ENCODE measurements around the gene DSCAML1. TPM values are rescaled to one million over a fixed set of nuclear protein-coding genes. Genes with fewer than 3 reads are reported as not detected.

Gene DSCAML1
- total and polyA plus RNA-seq, 2 donors = 1.4 to 2.0 TPM

GRCh38 chr11:117519590-117519989 is 277.4 kb downstream of the DSCAML1 start:
- Histone ChIP-seq H3K4me3 (ENCODE audit: low read depth, low read length) (no peak overlapping the region), H3K27ac (ENCODE audit: low read depth) (no peak overlapping the region), H3K4me1 (ENCODE audit: insufficient read depth) (no peaks in the 10 kb centered on the region), H3K36me3 (ENCODE audit: insufficient read depth) (no peaks in the 10 kb centered on the region)
- no peak for DNase-seq (ENCODE audit: extremely low spot score)
- 72% methylated on average over 4 of the region's 4 CpGs for WGBS

DNA sequence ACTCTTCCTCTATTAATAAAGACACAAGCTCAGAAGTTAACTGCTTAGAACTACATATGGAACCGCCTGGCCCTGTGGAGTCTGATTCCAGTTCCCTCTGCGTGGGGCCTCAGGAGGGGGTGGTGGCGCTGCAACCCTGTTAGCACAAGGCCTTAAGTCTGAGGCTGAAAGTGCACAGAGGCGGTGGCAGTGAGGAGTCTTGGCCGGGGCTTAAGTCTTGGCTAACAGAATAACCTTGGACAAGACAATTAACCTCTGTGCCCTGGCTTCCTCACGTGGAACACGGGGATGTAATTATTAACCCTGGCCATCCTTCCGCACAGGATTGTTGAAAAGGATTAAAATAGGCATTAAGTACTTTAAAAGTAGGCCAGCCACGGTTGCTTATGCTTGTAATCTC is 277.8 kb downstream of the DSCAML1 start:
- Histone ChIP-seq H3K4me1 (ENCODE audit: insufficient read depth) (no peaks in the 10 kb centered on the region), H3K4me3 (ENCODE audit: low read depth, low read length) (no peak overlapping the region), H3K36me3 (ENCODE audit: insufficient read depth) (no peaks in the 10 kb centered on the region), H3K27ac (ENCODE audit: low read depth) (no peak overlapping the region)
- 64% methylated on average over 9 of the region's 9 CpGs for WGBS
- no peak for DNase-seq (ENCODE audit: extremely low spot score)

- 97% methylated on average over 30 of the region's 30 CpGs for WGBS
- H3K4me1 ChIP-seq (ENCODE audit: insufficient read depth) = no peaks in the 10 kb centered on the region
Measured at GRCh38 chr11:117518455-117518854, 278.6 kb downstream of the DSCAML1 start.

GRCh38 chr11:117517097-117517496 is 279.9 kb downstream of the DSCAML1 start:
- Histone ChIP-seq H3K4me1 (ENCODE audit: insufficient read depth) (no peaks in the 10 kb centered on the region), H3K36me3 (ENCODE audit: insufficient read depth) (no peaks in the 10 kb centered on the region), H3K4me3 (ENCODE audit: low read depth, low read length) (no peak overlapping the region), H3K27ac (ENCODE audit: low read depth) (no peak overlapping the region)
- 86% methylated on average over 4 of the region's 4 CpGs for WGBS
- DNase-seq (ENCODE audit: extremely low spot score) = no peak

More at GRCh38 chr11:117518455-117518854, 278.6 kb downstream of the DSCAML1 start:
- no peak for DNase-seq (ENCODE audit: extremely low spot score)
- no peaks in the 10 kb centered on the region for H3K36me3 ChIP-seq (ENCODE audit: insufficient read depth)
- H3K27ac ChIP-seq (ENCODE audit: low read depth) = no peak overlapping the region
- no peak overlapping the region for H3K4me3 ChIP-seq (ENCODE audit: low read depth, low read length)

DNA sequence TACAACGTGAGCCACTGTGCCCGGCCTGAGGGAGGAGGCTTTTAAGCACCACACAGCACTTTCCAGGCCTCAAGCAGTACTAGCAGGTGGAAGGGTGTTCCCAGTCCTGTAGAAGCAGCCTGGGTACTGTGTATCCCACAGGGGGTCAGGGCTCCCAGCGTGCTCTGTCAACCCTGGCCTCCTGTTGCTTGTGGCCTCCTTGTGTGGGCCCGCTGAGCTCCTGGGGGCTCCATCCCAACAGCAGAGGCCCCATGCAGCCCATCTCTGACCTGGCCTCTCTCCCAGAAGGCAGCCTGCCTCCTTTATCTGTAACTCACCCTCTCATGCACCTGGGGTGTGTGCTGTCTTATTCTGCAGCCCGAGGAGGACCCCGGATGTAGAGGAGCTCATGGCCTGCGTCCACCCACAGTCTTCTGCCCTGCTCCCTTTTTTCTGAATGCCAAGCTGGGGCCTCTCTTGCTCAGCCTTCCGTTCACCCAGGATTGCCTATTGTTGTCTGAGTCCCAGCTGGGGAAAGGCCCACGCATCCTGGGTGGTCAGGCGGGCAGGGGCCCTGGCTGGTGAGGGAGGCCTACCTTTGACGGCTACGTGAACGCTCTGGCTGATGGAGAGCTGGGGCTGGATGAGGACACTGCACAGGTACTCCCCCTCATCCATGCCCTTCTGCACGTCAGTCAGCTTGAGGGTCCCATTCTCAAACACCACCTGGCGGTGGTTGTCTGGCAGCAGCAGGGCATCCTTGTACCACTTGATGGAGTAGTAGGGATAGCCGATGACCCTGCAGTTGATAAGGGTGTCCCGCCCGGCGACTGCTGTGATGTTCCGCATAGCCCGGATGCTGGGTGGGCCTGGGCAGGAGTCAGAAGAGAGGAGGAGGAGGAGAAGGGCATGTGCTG is 280.9 kb downstream of the DSCAML1 start:
- Histone ChIP-seq H3K4me3 (ENCODE audit: low read depth, low read length) (no peak overlapping the region), H3K4me1 (ENCODE audit: insufficient read depth) (no peaks in the 10 kb centered on the region), H3K36me3 (ENCODE audit: insufficient read depth) (no peaks in the 10 kb centered on the region), H3K27ac (ENCODE audit: low read depth) (no peak overlapping the region)
- no peak for DNase-seq (ENCODE audit: extremely low spot score)
- WGBS = 92% methylated on average over 21 of the region's 21 CpGs

DNA sequence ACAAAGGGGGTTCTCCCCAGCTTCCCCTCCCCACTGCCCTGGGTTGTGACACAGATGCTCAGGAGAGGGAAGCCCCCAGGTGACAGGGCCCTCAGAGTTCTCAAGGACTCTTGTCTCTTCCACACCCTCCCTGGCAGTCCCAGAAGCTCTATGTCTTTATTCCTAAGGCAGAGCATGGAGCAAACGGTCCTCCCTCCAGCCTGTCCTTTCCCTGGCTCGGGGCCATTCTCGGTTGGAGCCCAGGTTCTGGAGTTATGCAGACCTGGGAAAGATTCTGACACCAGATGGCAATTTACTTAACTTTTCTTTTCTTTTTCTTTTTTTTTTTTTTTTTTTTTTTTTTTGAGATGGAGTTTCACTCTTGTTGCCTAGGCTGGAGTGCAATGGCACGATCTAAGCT is 282.8 kb downstream of the DSCAML1 start:
- no peak overlapping the region for H3K27ac ChIP-seq (ENCODE audit: low read depth)
- H3K4me3 ChIP-seq (ENCODE audit: low read depth, low read length) = no peak overlapping the region
- no peaks in the 10 kb centered on the region for H3K4me1 ChIP-seq (ENCODE audit: insufficient read depth)
- no peaks in the 10 kb centered on the region for H3K36me3 ChIP-seq (ENCODE audit: insufficient read depth)
- 83% methylated on average over 4 of the region's 4 CpGs for WGBS
- DNase-seq (ENCODE audit: extremely low spot score) = no peak

GRCh38 chr11:117513666-117514065 is 283.4 kb downstream of the DSCAML1 start:
- WGBS = 69% methylated on average over 5 of the region's 5 CpGs
- no peak for DNase-seq (ENCODE audit: extremely low spot score)
- Histone ChIP-seq H3K27ac (ENCODE audit: low read depth) (no peak overlapping the region), H3K4me1 (ENCODE audit: insufficient read depth) (no peaks in the 10 kb centered on the region), H3K36me3 (ENCODE audit: insufficient read depth) (no peaks in the 10 kb centered on the region), H3K4me3 (ENCODE audit: low read depth, low read length) (no peak overlapping the region)

DNA sequence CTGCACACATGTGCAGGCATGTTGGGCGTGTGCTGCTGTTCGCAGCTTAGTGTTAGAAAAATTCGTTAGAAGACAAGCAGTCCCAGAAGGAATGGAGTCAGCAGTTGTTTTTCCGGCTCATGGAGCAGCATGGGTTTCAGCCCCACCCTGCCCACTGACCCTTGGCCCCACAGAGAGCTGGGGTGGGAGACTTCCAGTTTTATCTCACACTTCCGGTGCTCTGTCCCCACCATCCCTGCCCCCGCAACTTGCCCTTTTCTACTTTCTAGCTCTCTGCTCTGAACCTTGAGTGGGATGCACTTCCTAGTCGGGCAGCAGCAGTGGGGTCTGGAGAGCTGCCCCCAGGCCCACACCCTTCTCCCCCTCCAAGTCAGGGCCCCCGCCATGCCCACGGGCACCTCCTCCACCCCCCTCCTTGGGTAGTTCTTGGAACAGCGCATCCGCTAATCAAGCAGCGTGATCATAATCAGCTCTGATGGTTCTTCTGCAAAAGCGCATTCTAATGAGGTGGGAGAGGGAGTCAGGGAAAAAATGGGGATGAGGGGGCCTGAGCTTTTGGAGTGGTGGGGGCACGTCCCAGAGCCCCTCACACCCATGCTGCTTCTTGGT is 285.0 kb downstream of the DSCAML1 start:
- WGBS = 59% methylated on average over 14 of the region's 14 CpGs

GRCh38 chr11:117511483-117511930 is 285.5 kb downstream of the DSCAML1 start:
- Histone ChIP-seq H3K4me1 (ENCODE audit: insufficient read depth) (no peaks in the 10 kb centered on the region), H3K27ac (ENCODE audit: low read depth) (no peak overlapping the region), H3K4me3 (ENCODE audit: low read depth, low read length) (no peak overlapping the region), H3K36me3 (ENCODE audit: insufficient read depth) (no peaks in the 10 kb centered on the region)
- no peak for DNase-seq (ENCODE audit: extremely low spot score)
- WGBS = 73% methylated on average over 8 of the region's 8 CpGs

More for the DNA sequence above, 285.0 kb downstream of the DSCAML1 start:
- Histone ChIP-seq H3K4me1 (ENCODE audit: insufficient read depth) (no peaks in the 10 kb centered on the region), H3K27ac (ENCODE audit: low read depth) (no peak overlapping the region), H3K4me3 (ENCODE audit: low read depth, low read length) (no peak overlapping the region), H3K36me3 (ENCODE audit: insufficient read depth) (no peaks in the 10 kb centered on the region)
- DNase-seq (ENCODE audit: extremely low spot score) = no peak

- no peaks in the 10 kb centered on the region for H3K36me3 ChIP-seq (ENCODE audit: insufficient read depth)
- H3K4me3 ChIP-seq (ENCODE audit: low read depth, low read length) = no peak overlapping the region
- WGBS = 78% methylated on average over 3 of the region's 3 CpGs
- no peaks in the 10 kb centered on the region for H3K4me1 ChIP-seq (ENCODE audit: insufficient read depth)
- H3K27ac ChIP-seq (ENCODE audit: low read depth) = no peak overlapping the region
- no peak for DNase-seq (ENCODE audit: extremely low spot score)
Measured at GRCh38 chr11:117510646-117511045, 286.4 kb downstream of the DSCAML1 start.

DNA sequence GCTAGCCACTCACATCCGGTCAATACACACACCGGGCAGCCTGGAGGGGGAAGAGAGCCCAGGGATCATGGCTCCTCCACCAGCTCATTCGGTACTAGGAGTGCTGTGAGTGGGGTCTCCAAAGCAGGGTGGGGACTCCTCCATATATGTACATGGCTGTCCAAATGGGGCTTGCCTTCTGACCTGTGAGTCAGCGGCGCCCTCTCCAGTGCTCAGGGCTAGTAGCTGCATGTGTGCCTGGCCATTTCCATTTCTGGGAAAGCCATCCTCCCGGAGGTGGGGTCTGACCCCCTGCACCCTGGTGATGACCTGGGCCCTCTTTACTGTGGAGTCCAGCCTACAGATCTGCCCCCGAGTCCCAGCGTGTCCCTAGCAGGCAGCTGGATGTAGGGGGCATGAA is 287.5 kb downstream of the DSCAML1 start:
- Histone ChIP-seq H3K36me3 (ENCODE audit: insufficient read depth) (no peaks in the 10 kb centered on the region), H3K27ac (ENCODE audit: low read depth) (no peak overlapping the region), H3K4me1 (ENCODE audit: insufficient read depth) (no peaks in the 10 kb centered on the region), H3K4me3 (ENCODE audit: low read depth, low read length) (no peak overlapping the region)
- no peak for DNase-seq (ENCODE audit: extremely low spot score)
- 90% methylated on average over 8 of the region's 8 CpGs for WGBS

GRCh38 chr11:117506971-117507370 is 290.0 kb downstream of the DSCAML1 start:
- no peak overlapping the region for H3K27ac ChIP-seq (ENCODE audit: low read depth)
- WGBS = 85% methylated on average over 6 of the region's 6 CpGs
- no peaks in the 10 kb centered on the region for H3K4me1 ChIP-seq (ENCODE audit: insufficient read depth)
- H3K4me3 ChIP-seq (ENCODE audit: low read depth, low read length) = no peak overlapping the region
- no peak for DNase-seq (ENCODE audit: extremely low spot score)
- H3K36me3 ChIP-seq (ENCODE audit: insufficient read depth) = no peaks in the 10 kb centered on the region

- H3K36me3 ChIP-seq (ENCODE audit: insufficient read depth) = no peaks in the 10 kb centered on the region
- no peak overlapping the region for H3K4me3 ChIP-seq (ENCODE audit: low read depth, low read length)
- no peaks in the 10 kb centered on the region for H3K4me1 ChIP-seq (ENCODE audit: insufficient read depth)
- 92% methylated on average over 27 of the region's 27 CpGs for WGBS
- no peak for DNase-seq (ENCODE audit: extremely low spot score)
- no peak overlapping the region for H3K27ac ChIP-seq (ENCODE audit: low read depth)
Measured at GRCh38 chr11:117505285-117505970, 291.6 kb downstream of the DSCAML1 start.

- DNase-seq (ENCODE audit: extremely low spot score) = no peak
- H3K4me1 ChIP-seq (ENCODE audit: insufficient read depth) = no peaks in the 10 kb centered on the region
- H3K4me3 ChIP-seq (ENCODE audit: low read depth, low read length) = no peak overlapping the region
- 86% methylated on average over 10 of the region's 10 CpGs for WGBS
- no peaks in the 10 kb centered on the region for H3K36me3 ChIP-seq (ENCODE audit: insufficient read depth)
- H3K27ac ChIP-seq (ENCODE audit: low read depth) = no peak overlapping the region
Measured at GRCh38 chr11:117502779-117503100, 294.3 kb downstream of the DSCAML1 start.

All from urinary bladder (tissue), 4 donors.